Loucy (cell line): Measurements from ENCODE around the gene BUB1B.

Source experiments
- EZH2phosphoT487 ChIP-seq: fragments of 200-600 bp; IDR thresholded peaks from 2 replicates; pipeline ENCODE4 v1.6.1; 2018; ENCODE audit warnings: antibody characterized with exemption, mild to moderate bottlenecking, moderate library complexity, borderline replicate concordance
- TF ChIP-seq, protein P1 (sequence below): fragments of 200-600 bp; sonication (generic); conservative IDR thresholded peaks from 2 replicates; pipeline ENCODE4 v1.5.1; 2014; ENCODE audit warnings: mild to moderate bottlenecking, antibody characterized with exemption, low read length

DNA sequence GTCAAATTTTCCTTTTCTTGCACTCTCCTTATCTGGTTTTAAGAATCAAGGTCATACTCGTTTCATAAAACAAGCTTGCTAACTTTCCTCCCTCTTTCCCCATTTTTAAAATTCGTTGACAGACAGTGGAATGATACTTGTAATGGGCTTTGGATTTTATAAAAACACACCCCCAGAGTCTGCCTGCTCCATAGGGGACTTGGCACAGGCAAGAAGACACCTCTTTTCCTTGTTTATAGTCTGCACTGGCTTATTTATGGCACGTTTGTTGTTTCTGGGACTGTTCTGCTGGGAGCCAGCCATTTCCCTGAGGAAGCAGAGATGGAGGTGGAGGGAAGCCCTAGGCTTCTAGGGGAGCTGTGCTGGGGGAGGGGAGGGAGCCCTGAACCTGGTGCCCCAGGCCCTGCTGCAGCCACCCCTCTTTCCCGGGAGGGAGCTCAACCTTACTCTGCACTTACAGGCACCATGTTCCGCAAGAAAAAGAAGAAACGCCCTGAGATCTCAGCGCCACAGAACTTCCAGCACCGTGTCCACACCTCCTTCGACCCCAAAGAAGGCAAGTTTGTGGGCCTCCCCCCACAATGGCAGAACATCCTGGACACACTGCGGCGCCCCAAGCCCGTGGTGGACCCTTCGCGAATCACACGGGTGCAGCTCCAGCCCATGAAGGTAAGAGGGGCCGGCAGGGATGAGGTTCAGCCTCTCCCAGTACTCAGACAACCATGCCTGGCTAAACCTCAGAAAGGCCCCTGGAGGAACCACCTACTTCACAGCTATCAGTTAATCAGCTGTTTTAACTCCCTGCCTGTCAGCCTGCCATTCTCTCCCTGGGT lies 103.7 kb downstream of the BUB1B start:
- TF ChIP-seq, protein P1, sequence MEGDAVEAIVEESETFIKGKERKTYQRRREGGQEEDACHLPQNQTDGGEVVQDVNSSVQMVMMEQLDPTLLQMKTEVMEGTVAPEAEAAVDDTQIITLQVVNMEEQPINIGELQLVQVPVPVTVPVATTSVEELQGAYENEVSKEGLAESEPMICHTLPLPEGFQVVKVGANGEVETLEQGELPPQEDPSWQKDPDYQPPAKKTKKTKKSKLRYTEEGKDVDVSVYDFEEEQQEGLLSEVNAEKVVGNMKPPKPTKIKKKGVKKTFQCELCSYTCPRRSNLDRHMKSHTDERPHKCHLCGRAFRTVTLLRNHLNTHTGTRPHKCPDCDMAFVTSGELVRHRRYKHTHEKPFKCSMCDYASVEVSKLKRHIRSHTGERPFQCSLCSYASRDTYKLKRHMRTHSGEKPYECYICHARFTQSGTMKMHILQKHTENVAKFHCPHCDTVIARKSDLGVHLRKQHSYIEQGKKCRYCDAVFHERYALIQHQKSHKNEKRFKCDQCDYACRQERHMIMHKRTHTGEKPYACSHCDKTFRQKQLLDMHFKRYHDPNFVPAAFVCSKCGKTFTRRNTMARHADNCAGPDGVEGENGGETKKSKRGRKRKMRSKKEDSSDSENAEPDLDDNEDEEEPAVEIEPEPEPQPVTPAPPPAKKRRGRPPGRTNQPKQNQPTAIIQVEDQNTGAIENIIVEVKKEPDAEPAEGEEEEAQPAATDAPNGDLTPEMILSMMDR = no peak
- TF ChIP-seq EZH2phosphoT487 = no peak
